Gastroesophageal sphincter (tissue), 3 donors: ENCODE results near the gene RIGI.

Experiments
- EP300 ChIP-seq: sonication (generic); formaldehyde crosslinking; IDR thresholded peaks from one replicate; pipeline ENCODE4 v1.6.1; 2017; ENCODE audit warnings: antibody characterized with exemption, mild to moderate bottlenecking
- POLR2A ChIP-seq, 2 donors: fragments of 450-650 bp; IDR thresholded peaks; one replicate each; pipeline ENCODE4 v1.6.1; 2017; ENCODE audit warnings: antibody characterized with exemption in 2 of 2, mild to moderate bottlenecking in 2 of 2, moderate library complexity in 1 of 2
- POLR2AphosphoS5 ChIP-seq: sonication (generic); formaldehyde crosslinking; IDR thresholded peaks from one replicate; pipeline ENCODE4 v1.6.1; 2017; ENCODE audit warnings: antibody characterized with exemption
- TF ChIP-seq, protein P1 (sequence below), 4 experiments: fragments of 200-600 bp in 2 of 4; fragments of 450-650 bp in 2 of 4; sonication (generic) in 1 of 4; IDR thresholded peaks; one replicate each; pipeline ENCODE4 v1.5.1; 2017 to 2019; ENCODE audit warnings: antibody characterized with exemption in 4 of 4, mild to moderate bottlenecking in 2 of 4, moderate library complexity in 2 of 4

DNA sequence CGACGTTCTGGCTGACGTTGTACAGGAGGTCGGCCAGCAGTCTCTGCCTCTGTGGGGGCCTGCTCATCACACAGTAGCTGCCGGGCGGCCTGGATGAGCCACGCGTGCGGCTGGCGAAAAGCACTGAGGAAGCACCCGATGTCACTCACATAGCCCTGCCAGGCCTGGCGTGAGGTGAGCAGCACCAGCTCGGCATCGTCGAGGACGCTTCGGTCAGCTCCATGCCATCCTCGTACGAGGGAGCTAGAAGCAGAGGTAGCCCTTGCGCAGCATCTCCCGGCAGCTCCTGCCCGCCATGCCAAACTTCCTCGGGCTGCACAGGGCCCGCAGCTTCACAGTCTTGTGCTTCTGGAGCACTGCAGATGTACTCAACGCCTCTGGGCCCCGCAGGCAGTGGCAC is 40.8 kb upstream of the RIGI start:
- TF ChIP-seq POLR2AphosphoS5 = no peak
- TF ChIP-seq, protein P1, sequence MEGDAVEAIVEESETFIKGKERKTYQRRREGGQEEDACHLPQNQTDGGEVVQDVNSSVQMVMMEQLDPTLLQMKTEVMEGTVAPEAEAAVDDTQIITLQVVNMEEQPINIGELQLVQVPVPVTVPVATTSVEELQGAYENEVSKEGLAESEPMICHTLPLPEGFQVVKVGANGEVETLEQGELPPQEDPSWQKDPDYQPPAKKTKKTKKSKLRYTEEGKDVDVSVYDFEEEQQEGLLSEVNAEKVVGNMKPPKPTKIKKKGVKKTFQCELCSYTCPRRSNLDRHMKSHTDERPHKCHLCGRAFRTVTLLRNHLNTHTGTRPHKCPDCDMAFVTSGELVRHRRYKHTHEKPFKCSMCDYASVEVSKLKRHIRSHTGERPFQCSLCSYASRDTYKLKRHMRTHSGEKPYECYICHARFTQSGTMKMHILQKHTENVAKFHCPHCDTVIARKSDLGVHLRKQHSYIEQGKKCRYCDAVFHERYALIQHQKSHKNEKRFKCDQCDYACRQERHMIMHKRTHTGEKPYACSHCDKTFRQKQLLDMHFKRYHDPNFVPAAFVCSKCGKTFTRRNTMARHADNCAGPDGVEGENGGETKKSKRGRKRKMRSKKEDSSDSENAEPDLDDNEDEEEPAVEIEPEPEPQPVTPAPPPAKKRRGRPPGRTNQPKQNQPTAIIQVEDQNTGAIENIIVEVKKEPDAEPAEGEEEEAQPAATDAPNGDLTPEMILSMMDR (IDR thresholded peaks at IDR 0.05) = no peak
- no peak for TF ChIP-seq POLR2A (IDR thresholded peaks at IDR 0.05)
- no peak for TF ChIP-seq EP300
